B cell (primary cell): ENCODE measurements around the gene TMEM128.

ENCODE experiments used
- CTCF ChIP-seq: fragments of 200-600 bp; IDR thresholded peaks from one replicate; pipeline ENCODE4 v1.8.0; 2022; ENCODE audit warnings: antibody characterized with exemption, mild to moderate bottlenecking
- EZH2 ChIP-seq: IDR thresholded peaks from 2 replicates; pipeline ENCODE4 v1.6.1; 2012; ENCODE audit warnings: borderline replicate concordance, low read depth, mild to moderate bottlenecking, moderate library complexity, low read length; ENCODE audit not compliant: insufficient read depth, poor library complexity, severe bottlenecking

- no peak for TF ChIP-seq CTCF
- TF ChIP-seq EZH2: no peak
Measured at GRCh38 chr4:4274226-4274625, 26.2 kb upstream of the TMEM128 start.
